Left lobe of liver (tissue), 2 donors: Measurements from ENCODE around the gene PDE1C. TPM values are rescaled to one million over a fixed set of nuclear protein-coding genes. Genes with fewer than 3 reads are reported as not detected.
"Not testable (repeated sequence)": the region's sequence is repeated elsewhere in the genome, so short reads cannot be mapped to it uniquely, and the experiment has no call there.

ENCODE experiments used
- ATAC-seq: fragments of 200-7000 bp; cut with Tn5 transposase; one replicate; pipeline ENCODE4 v1.9.1; 2020; ENCODE audit warnings: mild to moderate bottlenecking, moderate library complexity
- DNase-seq: peaks from one replicate; pipeline ENCODE4 v3.0.0-alpha.2; 2020; ENCODE audit warnings: low spot score
- total RNA-seq: library from RNA; stranded (reverse); gene quantifications from one replicate; pipeline ENCODE4 v1.2.1, GENCODE V29; 2021
- donor health status: DM: no; HTN: no; CAD: no; lungs with moderate emphysema.
- donor health status: DM: no; HTN: yes; CAD: no.

The PDE1C gene
- total RNA-seq, 1 donor from 2014 or later: 0.03 TPM

- DNase-seq (no peak), ATAC-seq (no peak)
Observed at GRCh38 chr7:32045228-32045627, 25.0 kb downstream of the PDE1C start.

GRCh38 chr7:32044739-32045138, 25.5 kb downstream of the PDE1C start:
- no peak for DNase-seq
- ATAC-seq: no peak

GRCh38 chr7:32043688-32044087, 26.5 kb downstream of the PDE1C start:
- DNase-seq: no peak
- ATAC-seq: no peak

GRCh38 chr7:32042900-32043299, 27.3 kb downstream of the PDE1C start:
- no peak for ATAC-seq
- no peak for DNase-seq

GRCh38 chr7:32039000-32039756, 31.0 kb downstream of the PDE1C start:
- DNase-seq (no peak), ATAC-seq (no peak)

GRCh38 chr7:32037650-32038198, 32.5 kb downstream of the PDE1C start:
- no peak for DNase-seq
- ATAC-seq: no peak

- ATAC-seq: no peak
- DNase-seq: no peak
Observed at GRCh38 chr7:32036557-32036956, 33.6 kb downstream of the PDE1C start.

- ATAC-seq (no peak), DNase-seq (no peak)
Observed at GRCh38 chr7:32034052-32034451, 36.2 kb downstream of the PDE1C start.

GRCh38 chr7:32033006-32033405, 37.2 kb downstream of the PDE1C start:
- DNase-seq (no peak), ATAC-seq (no peak)

- DNase-seq: no peak
- ATAC-seq: no peak
Observed at GRCh38 chr7:32032211-32032610, 38.0 kb downstream of the PDE1C start.

- DNase-seq (no peak), ATAC-seq (no peak)
Observed at GRCh38 chr7:32030904-32031692, 39.1 kb downstream of the PDE1C start.

- ATAC-seq: no peak
- DNase-seq: no peak
Observed at GRCh38 chr7:32026083-32026425, 44.2 kb downstream of the PDE1C start.

GRCh38 chr7:32025381-32026082, 44.7 kb downstream of the PDE1C start:
- DNase-seq: no peak
- ATAC-seq: no peak

GRCh38 chr7:32023376-32023775, 46.8 kb downstream of the PDE1C start:
- ATAC-seq (no peak), DNase-seq (no peak)

- no peak for DNase-seq
- no peak for ATAC-seq
Observed at GRCh38 chr7:32022966-32023365, 47.2 kb downstream of the PDE1C start.

- DNase-seq: no peak
Observed at GRCh38 chr7:32020551-32021159, 49.6 kb downstream of the PDE1C start.

GRCh38 chr7:32018845-32019578, 51.2 kb downstream of the PDE1C start:
- ATAC-seq (no peak), DNase-seq (no peak)

More at GRCh38 chr7:32020551-32021159, 49.6 kb downstream of the PDE1C start:
- no peak for ATAC-seq

GRCh38 chr7:32015133-32015532, 55.1 kb downstream of the PDE1C start:
- ATAC-seq: no peak
- DNase-seq: no peak

GRCh38 chr7:32013471-32013870, 56.7 kb downstream of the PDE1C start:
- not testable (repeated sequence) for ATAC-seq, DNase-seq

GRCh38 chr7:32005577-32005976, 64.6 kb downstream of the PDE1C start:
- DNase-seq: no peak
- ATAC-seq: no peak
